GM21360 (cell line): Measurements from ENCODE around the gene SNED1.

Source experiments
- ATAC-seq: cut with Tn5 transposase; IDR thresholded peaks from one replicate; pipeline ENCODE4 v1.9.1; 2021; ENCODE audit warnings: mild to moderate bottlenecking, moderate library complexity; ENCODE audit not compliant: unreplicated experiment

SNED1 gene

GRCh38 chr2:241043581-241043980 is 45.2 kb downstream of the SNED1 start:
- ATAC-seq: no peak

GRCh38 chr2:241047253-241048010 is 49.0 kb downstream of the SNED1 start:
- no peak for ATAC-seq

GRCh38 chr2:241048149-241048948 is 49.9 kb downstream of the SNED1 start:
- no peak for ATAC-seq

- ATAC-seq: no peak
Observed at GRCh38 chr2:241048949-241049343, 50.5 kb downstream of the SNED1 start.

GRCh38 chr2:241049739-241050623 is 51.6 kb downstream of the SNED1 start:
- ATAC-seq: no peak

- no peak for ATAC-seq
Observed at GRCh38 chr2:241050624-241051577, 52.5 kb downstream of the SNED1 start.

- ATAC-seq: no peak
Observed at GRCh38 chr2:241051578-241052487, 53.4 kb downstream of the SNED1 start.

GRCh38 chr2:241052677-241053360 is 54.4 kb downstream of the SNED1 start:
- ATAC-seq: no peak

GRCh38 chr2:241053576-241054251 is 55.3 kb downstream of the SNED1 start:
- ATAC-seq: no peak

GRCh38 chr2:241061275-241061674 is 62.9 kb downstream of the SNED1 start:
- no peak for ATAC-seq

GRCh38 chr2:241062389-241063092 is 64.1 kb downstream of the SNED1 start:
- no peak for ATAC-seq

- ATAC-seq: no peak
Observed at GRCh38 chr2:241063093-241063551, 64.7 kb downstream of the SNED1 start.

- ATAC-seq: no peak
Observed at GRCh38 chr2:241063587-241063986, 65.2 kb downstream of the SNED1 start.

GRCh38 chr2:241064008-241064801 is 65.8 kb downstream of the SNED1 start:
- no peak for ATAC-seq

- ATAC-seq: no peak
Observed at GRCh38 chr2:241064802-241065354, 66.5 kb downstream of the SNED1 start.

GRCh38 chr2:241065355-241065803 is 67.0 kb downstream of the SNED1 start:
- ATAC-seq: no peak
